M059J (cell line): ENCODE measurements around the gene GP9. TPM values are rescaled to one million over a fixed set of nuclear protein-coding genes. Genes with fewer than 3 reads are reported as not detected.
A peak's percentile ranks its signal among the peaks of the same experiment; 100 is the strongest.
"Not testable (repeated sequence)": the region's sequence is repeated elsewhere in the genome, so short reads cannot be mapped to it uniquely, and the experiment has no call there.

Source experiments
- DNase-seq: peaks from one replicate; pipeline ENCODE4 v3.0.0-alpha.2; 2012; ENCODE audit warnings: low read depth
- total RNA-seq: library from RNA; depleted of rRNA; stranded (reverse); fragments of >200 nt; shearing (Covaris generic); gene quantifications from 2 replicates; pipeline ENCODE4 v1.2.3, GENCODE V29; 2014

The GP9 gene
- total RNA-seq, 1 experiment from 2014 or later = not detected

- no peak for DNase-seq
Observed at GRCh38 chr3:129050556-129051295, 9.9 kb upstream of the GP9 start.

GRCh38 chr3:129051871-129052340 is 8.7 kb upstream of the GP9 start:
- DNase-seq = peak; percentile 35

GRCh38 chr3:129052675-129053074 is 7.9 kb upstream of the GP9 start:
- no peak for DNase-seq

GRCh38 chr3:129054605-129055104 is 5.9 kb upstream of the GP9 start:
- no peak for DNase-seq

- no peak for DNase-seq
Observed at GRCh38 chr3:129056451-129057173, 4.0 kb upstream of the GP9 start.

GRCh38 chr3:129057249-129057648 is 3.3 kb upstream of the GP9 start:
- no peak for DNase-seq

- DNase-seq = peak; percentile 64
Observed at GRCh38 chr3:129058441-129059200, 2.0 kb upstream of the GP9 start.

GRCh38 chr3:129059311-129059958 is 1.1 kb upstream of the GP9 start:
- no peak for DNase-seq

- no peak for DNase-seq
Observed at GRCh38 chr3:129061023-129061887, 676 bp downstream of the GP9 start.

- no peak for DNase-seq
Observed at GRCh38 chr3:129061888-129062834, 1.6 kb downstream of the GP9 start.

- no peak for DNase-seq
Observed at GRCh38 chr3:129063091-129063640, 2.6 kb downstream of the GP9 start.

GRCh38 chr3:129063841-129064482 is 3.4 kb downstream of the GP9 start:
- no peak for DNase-seq

GRCh38 chr3:129065016-129065719 is 4.6 kb downstream of the GP9 start:
- no peak for DNase-seq

GRCh38 chr3:129065720-129066073 is 5.1 kb downstream of the GP9 start:
- DNase-seq = no peak

- DNase-seq = not testable (repeated sequence)
Observed at GRCh38 chr3:129067719-129068118, 7.1 kb downstream of the GP9 start.

GRCh38 chr3:129068291-129068886 is 7.8 kb downstream of the GP9 start:
- DNase-seq = no peak

GRCh38 chr3:129069313-129070085 is 8.9 kb downstream of the GP9 start:
- not testable (repeated sequence) for DNase-seq
